ENCODE data around the gene DTX3L. TPM values are rescaled to one million over a fixed set of nuclear protein-coding genes. Genes with fewer than 3 reads are reported as not detected.

Gene DTX3L
- total and polyA plus RNA-seq, 2 of the 13 experiments (the other 11 are each of a cell fraction or from before 2014, with no cell fraction given), result 2.5 to 10.9 TPM

DNA sequence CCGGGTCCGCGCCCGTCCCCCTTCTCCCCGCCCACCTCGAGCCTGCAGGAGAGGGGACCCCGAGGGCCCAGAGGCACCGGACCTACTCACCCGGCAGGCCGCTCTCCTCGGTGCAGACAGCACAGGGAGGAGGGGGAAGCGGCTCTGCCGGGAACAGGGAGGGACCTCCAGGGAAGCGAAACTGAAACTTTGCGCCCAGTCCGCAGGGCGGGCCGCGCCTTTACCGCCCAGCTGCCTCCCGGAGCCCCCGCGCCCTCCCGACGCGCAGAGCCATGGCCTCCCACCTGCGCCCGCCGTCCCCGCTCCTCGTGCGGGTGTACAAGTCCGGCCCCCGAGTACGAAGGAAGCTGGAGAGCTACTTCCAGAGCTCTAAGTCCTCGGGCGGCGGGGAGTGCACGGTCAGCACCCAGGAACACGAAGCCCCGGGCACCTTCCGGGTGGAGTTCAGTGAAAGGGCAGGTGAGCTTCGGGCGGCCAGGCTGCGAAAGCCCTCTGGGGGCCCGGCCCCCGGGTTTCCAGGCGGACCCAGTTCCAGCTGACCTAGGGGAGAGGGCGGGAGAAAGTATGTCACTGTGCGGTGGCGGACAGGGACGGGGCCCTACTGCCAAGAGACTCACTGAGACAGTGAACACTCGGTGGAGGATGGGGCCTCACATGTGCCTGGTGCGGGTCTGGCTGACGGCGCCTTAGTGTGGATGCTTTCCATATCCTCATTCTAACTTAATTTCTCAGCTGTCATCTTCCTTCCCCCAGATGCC lies at the start of gene DTX3L, which contains the start of gene PARP9 (continued):
- TF ChIP-seq, protein P1, sequence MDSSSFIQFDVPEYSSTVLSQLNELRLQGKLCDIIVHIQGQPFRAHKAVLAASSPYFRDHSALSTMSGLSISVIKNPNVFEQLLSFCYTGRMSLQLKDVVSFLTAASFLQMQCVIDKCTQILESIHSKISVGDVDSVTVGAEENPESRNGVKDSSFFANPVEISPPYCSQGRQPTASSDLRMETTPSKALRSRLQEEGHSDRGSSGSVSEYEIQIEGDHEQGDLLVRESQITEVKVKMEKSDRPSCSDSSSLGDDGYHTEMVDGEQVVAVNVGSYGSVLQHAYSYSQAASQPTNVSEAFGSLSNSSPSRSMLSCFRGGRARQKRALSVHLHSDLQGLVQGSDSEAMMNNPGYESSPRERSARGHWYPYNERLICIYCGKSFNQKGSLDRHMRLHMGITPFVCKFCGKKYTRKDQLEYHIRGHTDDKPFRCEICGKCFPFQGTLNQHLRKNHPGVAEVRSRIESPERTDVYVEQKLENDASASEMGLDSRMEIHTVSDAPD (CRISPR knock-in tag; IDR thresholded peaks at IDR 0.05), result peak; percentile 69; the same call in 1 of the 2 replicates
- TF ChIP-seq, protein P2, sequence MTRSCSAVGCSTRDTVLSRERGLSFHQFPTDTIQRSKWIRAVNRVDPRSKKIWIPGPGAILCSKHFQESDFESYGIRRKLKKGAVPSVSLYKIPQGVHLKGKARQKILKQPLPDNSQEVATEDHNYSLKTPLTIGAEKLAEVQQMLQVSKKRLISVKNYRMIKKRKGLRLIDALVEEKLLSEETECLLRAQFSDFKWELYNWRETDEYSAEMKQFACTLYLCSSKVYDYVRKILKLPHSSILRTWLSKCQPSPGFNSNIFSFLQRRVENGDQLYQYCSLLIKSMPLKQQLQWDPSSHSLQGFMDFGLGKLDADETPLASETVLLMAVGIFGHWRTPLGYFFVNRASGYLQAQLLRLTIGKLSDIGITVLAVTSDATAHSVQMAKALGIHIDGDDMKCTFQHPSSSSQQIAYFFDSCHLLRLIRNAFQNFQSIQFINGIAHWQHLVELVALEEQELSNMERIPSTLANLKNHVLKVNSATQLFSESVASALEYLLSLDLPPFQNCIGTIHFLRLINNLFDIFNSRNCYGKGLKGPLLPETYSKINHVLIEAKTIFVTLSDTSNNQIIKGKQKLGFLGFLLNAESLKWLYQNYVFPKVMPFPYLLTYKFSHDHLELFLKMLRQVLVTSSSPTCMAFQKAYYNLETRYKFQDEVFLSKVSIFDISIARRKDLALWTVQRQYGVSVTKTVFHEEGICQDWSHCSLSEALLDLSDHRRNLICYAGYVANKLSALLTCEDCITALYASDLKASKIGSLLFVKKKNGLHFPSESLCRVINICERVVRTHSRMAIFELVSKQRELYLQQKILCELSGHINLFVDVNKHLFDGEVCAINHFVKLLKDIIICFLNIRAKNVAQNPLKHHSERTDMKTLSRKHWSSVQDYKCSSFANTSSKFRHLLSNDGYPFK (CRISPR knock-in tag; IDR thresholded peaks at IDR 0.05; ENCODE audit: borderline replicate concordance), result peak; percentile 68; the same call in 1 of the 2 replicates
- TF ChIP-seq THAP11 (CRISPR knock-in tag; IDR thresholded peaks at IDR 0.05), result peak; percentile 76; the same call in 1 of the 2 replicates
- 0 out of 2 replicates have a peak, but pooled peaks have one; percentile 50 for TF ChIP-seq ATF5 (CRISPR knock-in tag; IDR thresholded peaks at IDR 0.05; ENCODE audit: low read depth)
- peak; percentile 88; the same call in 1 of the 2 replicates for TF ChIP-seq ZNF749 (CRISPR knock-in tag; IDR thresholded peaks at IDR 0.05; ENCODE audit: borderline replicate concordance)
- TF ChIP-seq FOXK2 (IDR thresholded peaks at IDR 0.05), result no peak
- TF ChIP-seq, protein P3, sequence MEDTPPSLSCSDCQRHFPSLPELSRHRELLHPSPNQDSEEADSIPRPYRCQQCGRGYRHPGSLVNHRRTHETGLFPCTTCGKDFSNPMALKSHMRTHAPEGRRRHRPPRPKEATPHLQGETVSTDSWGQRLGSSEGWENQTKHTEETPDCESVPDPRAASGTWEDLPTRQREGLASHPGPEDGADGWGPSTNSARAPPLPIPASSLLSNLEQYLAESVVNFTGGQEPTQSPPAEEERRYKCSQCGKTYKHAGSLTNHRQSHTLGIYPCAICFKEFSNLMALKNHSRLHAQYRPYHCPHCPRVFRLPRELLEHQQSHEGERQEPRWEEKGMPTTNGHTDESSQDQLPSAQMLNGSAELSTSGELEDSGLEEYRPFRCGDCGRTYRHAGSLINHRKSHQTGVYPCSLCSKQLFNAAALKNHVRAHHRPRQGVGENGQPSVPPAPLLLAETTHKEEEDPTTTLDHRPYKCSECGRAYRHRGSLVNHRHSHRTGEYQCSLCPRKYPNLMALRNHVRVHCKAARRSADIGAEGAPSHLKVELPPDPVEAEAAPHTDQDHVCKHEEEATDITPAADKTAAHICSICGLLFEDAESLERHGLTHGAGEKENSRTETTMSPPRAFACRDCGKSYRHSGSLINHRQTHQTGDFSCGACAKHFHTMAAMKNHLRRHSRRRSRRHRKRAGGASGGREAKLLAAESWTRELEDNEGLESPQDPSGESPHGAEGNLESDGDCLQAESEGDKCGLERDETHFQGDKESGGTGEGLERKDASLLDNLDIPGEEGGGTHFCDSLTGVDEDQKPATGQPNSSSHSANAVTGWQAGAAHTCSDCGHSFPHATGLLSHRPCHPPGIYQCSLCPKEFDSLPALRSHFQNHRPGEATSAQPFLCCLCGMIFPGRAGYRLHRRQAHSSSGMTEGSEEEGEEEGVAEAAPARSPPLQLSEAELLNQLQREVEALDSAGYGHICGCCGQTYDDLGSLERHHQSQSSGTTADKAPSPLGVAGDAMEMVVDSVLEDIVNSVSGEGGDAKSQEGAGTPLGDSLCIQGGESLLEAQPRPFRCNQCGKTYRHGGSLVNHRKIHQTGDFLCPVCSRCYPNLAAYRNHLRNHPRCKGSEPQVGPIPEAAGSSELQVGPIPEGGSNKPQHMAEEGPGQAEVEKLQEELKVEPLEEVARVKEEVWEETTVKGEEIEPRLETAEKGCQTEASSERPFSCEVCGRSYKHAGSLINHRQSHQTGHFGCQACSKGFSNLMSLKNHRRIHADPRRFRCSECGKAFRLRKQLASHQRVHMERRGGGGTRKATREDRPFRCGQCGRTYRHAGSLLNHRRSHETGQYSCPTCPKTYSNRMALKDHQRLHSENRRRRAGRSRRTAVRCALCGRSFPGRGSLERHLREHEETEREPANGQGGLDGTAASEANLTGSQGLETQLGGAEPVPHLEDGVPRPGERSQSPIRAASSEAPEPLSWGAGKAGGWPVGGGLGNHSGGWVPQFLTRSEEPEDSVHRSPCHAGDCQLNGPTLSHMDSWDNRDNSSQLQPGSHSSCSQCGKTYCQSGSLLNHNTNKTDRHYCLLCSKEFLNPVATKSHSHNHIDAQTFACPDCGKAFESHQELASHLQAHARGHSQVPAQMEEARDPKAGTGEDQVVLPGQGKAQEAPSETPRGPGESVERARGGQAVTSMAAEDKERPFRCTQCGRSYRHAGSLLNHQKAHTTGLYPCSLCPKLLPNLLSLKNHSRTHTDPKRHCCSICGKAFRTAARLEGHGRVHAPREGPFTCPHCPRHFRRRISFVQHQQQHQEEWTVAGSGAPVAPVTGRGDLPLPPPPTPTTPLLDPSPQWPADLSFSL (CRISPR knock-in tag; IDR thresholded peaks at IDR 0.05), result no peak
- TF ChIP-seq MTF1 (CRISPR knock-in tag; IDR thresholded peaks at IDR 0.05), result peak; percentile 78; the same call in 1 of the 2 replicates
- TF ChIP-seq, protein P4, sequence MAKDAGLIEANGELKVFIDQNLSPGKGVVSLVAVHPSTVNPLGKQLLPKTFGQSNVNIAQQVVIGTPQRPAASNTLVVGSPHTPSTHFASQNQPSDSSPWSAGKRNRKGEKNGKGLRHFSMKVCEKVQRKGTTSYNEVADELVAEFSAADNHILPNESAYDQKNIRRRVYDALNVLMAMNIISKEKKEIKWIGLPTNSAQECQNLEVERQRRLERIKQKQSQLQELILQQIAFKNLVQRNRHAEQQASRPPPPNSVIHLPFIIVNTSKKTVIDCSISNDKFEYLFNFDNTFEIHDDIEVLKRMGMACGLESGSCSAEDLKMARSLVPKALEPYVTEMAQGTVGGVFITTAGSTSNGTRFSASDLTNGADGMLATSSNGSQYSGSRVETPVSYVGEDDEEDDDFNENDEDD (CRISPR knock-in tag; IDR thresholded peaks at IDR 0.05; ENCODE audit: borderline replicate concordance), result peak; percentile 64; the same call in 1 of the 2 replicates
- TF ChIP-seq CEBPB (IDR thresholded peaks at IDR 0.05; ENCODE audit: borderline replicate concordance, low read depth, low read length), result no peak
- TF ChIP-seq XRCC5 (optimal IDR thresholded peaks at IDR 0.05; ENCODE audit: low read length), result peak; percentile 32
- TF ChIP-seq ZNF101 (CRISPR knock-in tag; IDR thresholded peaks at IDR 0.05; ENCODE audit: borderline replicate concordance, low read depth), result no peak
- peak; percentile 47; the same call in 1 of the 2 replicates for TF ChIP-seq ZNF34 (CRISPR knock-in tag; IDR thresholded peaks at IDR 0.05; ENCODE audit: borderline replicate concordance)
- peak; percentile 78; the same call in 1 of the 2 replicates for TF ChIP-seq ZNF775 (CRISPR knock-in tag; IDR thresholded peaks at IDR 0.05; ENCODE audit: borderline replicate concordance)

Data from HepG2 (cell line).